ENCODE results near the gene YPEL4. TPM values are rescaled to one million over a fixed set of nuclear protein-coding genes. Genes with fewer than 3 reads are reported as not detected.
"Not testable (repeated sequence)": the region's sequence is repeated elsewhere in the genome, so short reads cannot be mapped to it uniquely, and the experiment has no call there.

The YPEL4 gene
- polyA plus RNA-seq, 1 experiment = 1.1 TPM

DNA sequence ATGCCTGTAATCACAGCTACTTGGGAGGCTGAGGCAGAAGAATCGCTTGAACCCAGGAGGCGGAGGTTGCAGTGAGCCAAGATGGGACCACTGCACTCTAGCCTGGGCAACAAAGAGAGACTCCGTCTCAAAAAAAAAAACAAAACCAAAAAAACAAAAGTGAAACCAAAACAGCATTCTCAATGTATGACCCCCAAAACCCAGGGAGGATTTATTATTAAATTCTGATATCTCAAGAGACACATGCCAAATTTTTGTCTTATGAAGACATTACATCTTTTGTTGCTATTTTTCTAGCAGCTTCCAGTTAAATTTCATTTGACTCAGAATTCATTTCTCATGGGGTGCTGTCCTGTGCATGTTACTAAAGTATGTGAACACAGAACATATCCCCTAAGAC is 3.0 kb upstream of the YPEL4 start:
- no peak overlapping the region for H3K4me3 ChIP-seq (ENCODE audit: low read depth, low read length)
- DNase-seq (ENCODE audit: low read depth, low spot score) = no peak
- peaks cover 5% of the 10 kb centered on the region for H3K27me3 ChIP-seq (ENCODE audit: control insufficient read depth, insufficient read depth, low read length)
- H3K9me3 ChIP-seq (ENCODE audit: control insufficient read depth, insufficient read depth, low read length) = no peaks in the 10 kb centered on the region
- ChIA-PET POLR2A (interaction anchor here (1.7 kb wide), 1 partner anchor 12 kb away, joined by 5 read pairs; no protein-coding TSS in a partner anchor), CTCF (interaction anchor here (1.1 kb wide), 2 partner anchors 9 to 125 kb away, joined by 3 read pairs; no protein-coding TSS in a partner anchor)
- H3K27ac ChIP-seq (ENCODE audit: low read depth, low read length) = no peak overlapping the region
- no peak for TF ChIP-seq CTCF (IDR thresholded peaks at IDR 0.05; ENCODE audit: low read depth, low read length)

DNA sequence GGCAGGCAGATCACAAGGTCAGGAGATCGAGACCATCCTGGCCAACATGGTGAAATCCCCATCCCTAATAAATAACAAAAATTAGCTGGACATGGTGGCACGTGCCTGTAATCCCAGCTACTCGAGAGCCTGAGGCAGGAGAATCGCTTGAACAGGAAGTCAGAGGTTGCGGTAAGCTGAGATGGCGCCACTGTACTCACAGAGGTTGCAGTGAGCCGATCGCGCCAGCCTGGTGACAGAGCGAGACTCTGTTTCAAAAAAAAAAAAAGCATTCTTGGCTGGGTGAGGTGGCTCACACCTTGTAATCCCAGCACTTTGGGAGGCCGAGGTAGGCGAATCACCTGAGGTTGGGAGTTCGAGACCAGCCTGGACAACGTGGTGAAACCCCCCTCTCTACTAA is 2.5 kb upstream of the YPEL4 start:
- H3K27ac ChIP-seq (ENCODE audit: low read depth, low read length); H3K4me3 ChIP-seq (ENCODE audit: low read depth, low read length); H3K27me3 ChIP-seq (ENCODE audit: control insufficient read depth, insufficient read depth, low read length); DNase-seq (ENCODE audit: low read depth, low spot score); H3K9me3 ChIP-seq (ENCODE audit: control insufficient read depth, insufficient read depth, low read length): not testable (repeated sequence)
- CTCF ChIA-PET = interaction anchor here (0.9 to 1.2 kb wide), 3 partner anchors 8 to 194 kb away, joined by 3 read pairs; no protein-coding TSS in a partner anchor
- POLR2A ChIA-PET = interaction anchor here (0.6 to 1.7 kb wide), 3 partner anchors 11 to 194 kb away, joined by 3 to 5 read pairs (median 4); no protein-coding TSS in a partner anchor

- TF ChIP-seq CTCF (IDR thresholded peaks at IDR 0.05; ENCODE audit: low read depth, low read length) = no peak
- POLR2A ChIA-PET = interaction anchor here (1.7 kb wide), 1 partner anchor 11 kb away, joined by 5 read pairs; no protein-coding TSS in a partner anchor
- no peaks in the 10 kb centered on the region; the same call in 1 of the 2 replicates for H3K9me3 ChIP-seq (ENCODE audit: control insufficient read depth, insufficient read depth, low read length)
- H3K27ac ChIP-seq (ENCODE audit: low read depth, low read length) = no peak overlapping the region
- CTCF ChIA-PET = interaction anchor here (0.6 to 1.2 kb wide), 3 partner anchors 83 to 193 kb away, joined by 3 to 4 read pairs (median 3); no protein-coding TSS in a partner anchor
- peaks cover 14% of the 10 kb centered on the region for H3K27me3 ChIP-seq (ENCODE audit: control insufficient read depth, insufficient read depth, low read length)
- no peak overlapping the region for H3K4me3 ChIP-seq (ENCODE audit: low read depth, low read length)
- no peak for DNase-seq (ENCODE audit: low read depth, low spot score)
Observed at GRCh38 chr11:57651408-57651807, 1.7 kb upstream of the YPEL4 start.

DNA sequence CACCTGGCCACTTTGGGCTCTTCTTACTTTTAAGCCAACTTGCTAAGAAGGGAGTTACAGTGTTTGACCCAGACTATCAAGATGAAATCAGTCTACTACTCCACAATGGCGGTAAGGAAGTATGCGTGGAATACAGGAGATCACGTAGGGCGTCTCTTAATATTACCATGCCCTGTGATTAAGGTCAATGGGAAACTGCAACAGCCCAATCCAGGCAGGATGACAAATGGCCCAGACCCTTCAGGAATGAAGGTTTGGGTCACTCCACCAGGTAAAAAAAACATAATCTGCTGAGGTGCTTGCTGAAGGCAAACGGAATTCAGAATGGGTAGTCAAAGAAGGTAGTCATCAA is 1.0 kb upstream of the YPEL4 start:
- POLR2A ChIA-PET = no interaction called here
- Histone ChIP-seq H3K27ac (ENCODE audit: low read depth, low read length) (no peak overlapping the region), H3K27me3 (ENCODE audit: control insufficient read depth, insufficient read depth, low read length) (peaks cover 21% of the 10 kb centered on the region), H3K4me3 (ENCODE audit: low read depth, low read length) (no peak overlapping the region), H3K9me3 (ENCODE audit: control insufficient read depth, insufficient read depth, low read length) (no peaks in the 10 kb centered on the region; the same call in 1 of the 2 replicates)
- CTCF ChIA-PET = interaction anchor here (0.6 kb wide), 1 partner anchor 192 kb away, joined by 4 read pairs; no protein-coding TSS in a partner anchor
- TF ChIP-seq CTCF (IDR thresholded peaks at IDR 0.05; ENCODE audit: low read depth, low read length) = no peak
- DNase-seq (ENCODE audit: low read depth, low spot score) = no peak

DNA sequence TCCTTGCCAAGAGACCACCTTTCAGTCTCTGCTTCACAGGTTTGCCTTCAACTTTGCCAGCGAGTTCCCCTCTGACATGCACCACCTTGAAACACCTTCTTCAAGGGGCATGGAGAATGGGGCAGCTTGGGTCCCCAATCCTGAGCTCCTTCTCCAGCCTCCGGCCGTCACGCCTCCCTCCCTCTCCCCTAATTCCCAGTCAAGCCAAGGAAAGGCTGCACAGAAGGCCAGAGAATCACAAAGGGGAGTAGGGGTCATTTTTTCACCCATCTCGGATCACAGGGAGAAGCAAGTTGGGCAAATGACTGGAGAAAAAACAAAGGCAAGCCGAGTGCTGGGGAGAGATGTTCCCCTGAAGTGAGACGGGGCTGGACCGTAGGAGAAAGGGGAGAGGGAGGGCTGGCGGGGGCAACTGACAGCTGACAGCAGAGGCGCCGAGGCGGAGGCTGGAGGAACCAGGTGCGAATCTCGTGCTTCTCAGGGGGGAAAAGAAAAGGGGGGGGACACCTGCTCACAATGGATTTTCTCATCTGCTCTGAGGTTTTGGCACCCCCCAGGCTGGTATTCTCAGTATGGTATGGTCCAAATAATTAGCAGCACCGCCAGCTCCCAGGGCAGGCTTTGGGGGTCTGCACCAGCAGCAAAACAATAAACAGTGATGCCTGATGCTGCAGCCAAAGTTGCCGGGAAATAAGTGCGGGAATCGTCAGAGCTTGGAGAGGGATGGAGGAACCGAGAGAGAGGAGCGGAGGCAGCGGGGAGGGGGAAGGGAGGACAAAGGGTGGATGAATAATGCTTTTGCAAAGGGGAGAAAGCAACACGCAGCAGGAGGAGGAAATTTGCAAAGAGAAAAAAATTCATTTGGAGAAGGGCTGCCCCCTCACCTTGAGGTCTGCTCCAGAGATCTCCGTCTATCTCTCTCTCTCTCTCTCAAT is 644 bp downstream of the YPEL4 start:
- Histone ChIP-seq H3K27me3 (ENCODE audit: control insufficient read depth, insufficient read depth, low read length) (peaks cover 21% of the 10 kb centered on the region), H3K27ac (ENCODE audit: low read depth, low read length) (no peak overlapping the region), H3K4me3 (ENCODE audit: low read depth, low read length) (peak overlapping the region; percentile 69), H3K9me3 (ENCODE audit: control insufficient read depth, insufficient read depth, low read length) (no peaks in the 10 kb centered on the region; the same call in 1 of the 2 replicates)
- POLR2A ChIA-PET = interaction anchor here (1.2 to 1.8 kb wide), 2 partner anchors 9 to 81 kb away, joined by 5 to 8 read pairs; no protein-coding TSS in a partner anchor
- TF ChIP-seq CTCF (IDR thresholded peaks at IDR 0.05; ENCODE audit: low read depth, low read length) = no peak
- DNase-seq (ENCODE audit: low read depth, low spot score) = no peak
- CTCF ChIA-PET = interaction anchor here (0.8 to 1.0 kb wide), 2 partner anchors 8 to 82 kb away, joined by 3 to 4 read pairs; partner anchors contain the start of gene UBE2L6
